H1 (cell line): ENCODE measurements around the gene KANSL1. TPM values are rescaled to one million over a fixed set of nuclear protein-coding genes. Genes with fewer than 3 reads are reported as not detected.

Experiments
- CTCF ChIA-PET: fragments of 300-600 bp; sonication (Branson Sonifier 250); formaldehyde crosslinking; loops from one replicate; lab custom pipeline; 2021; ENCODE audit not compliant: partially characterized antibody; lab: Charles Lee
- POLR2A ChIA-PET: fragments of 300-600 bp; sonication (Branson Sonifier 250); formaldehyde crosslinking; loops from one replicate; lab custom pipeline; 2021; ENCODE audit warnings: inconsistent platforms; ENCODE audit not compliant: partially characterized antibody; lab: Charles Lee
- DNase-seq, 2 experiments: peaks; one replicate each; pipeline versions ENCODE4 v3.0.0 to v3.0.0-alpha.2; 2010 to 2022; ENCODE audit warnings: low spot score in 2 of 2, low read depth in 1 of 2, mixed read lengths in 1 of 2
- FAIRE-seq: peaks from 2 replicates; lab custom pipeline; 2011; peaks lifted over from hg19 to GRCh38; lab: Jason Lieb, UNC
- H2AFZ ChIP-seq: 2 replicates; pipeline ENCODE4 v1.8.1; 2012; ENCODE audit warnings: low read length, inconsistent platforms
- H2AK5ac ChIP-seq: 2 replicates; pipeline ENCODE4 v1.6.1; 2013; ENCODE audit warnings: low read depth, low read length
- H2BK120ac ChIP-seq: replicated peaks from 2 replicates; pipeline ENCODE3; 2013; ENCODE audit warnings: low read depth, low read length, inconsistent platforms
- H2BK12ac ChIP-seq: 2 replicates; pipeline ENCODE4 v1.6.1; 2013; ENCODE audit warnings: low read depth, low read length
- H2BK15ac ChIP-seq: 2 replicates; pipeline ENCODE4 v1.6.1; 2013; ENCODE audit warnings: low read length
- H2BK20ac ChIP-seq: 2 replicates; pipeline ENCODE4 v1.6.1; 2013; ENCODE audit warnings: low read length
- H2BK5ac ChIP-seq: 2 replicates; pipeline ENCODE4 v1.6.1; 2013; ENCODE audit warnings: low read depth, low read length
- H3K14ac ChIP-seq: 2 replicates; pipeline ENCODE4 v1.6.1; 2013; ENCODE audit warnings: inconsistent platforms; ENCODE audit not compliant: insufficient read length
- H3K18ac ChIP-seq: 2 replicates; pipeline ENCODE4 v1.6.1; 2013; ENCODE audit warnings: low read length; ENCODE audit errors: extremely low read depth
- H3K23ac ChIP-seq: 2 replicates; pipeline ENCODE4 v1.6.1; 2013; ENCODE audit warnings: inconsistent platforms; ENCODE audit not compliant: insufficient read length
- H3K23me2 ChIP-seq: 2 replicates; pipeline ENCODE4 v1.6.1; 2013; ENCODE audit warnings: low read depth, low read length
- H3K27ac ChIP-seq: 2 replicates; pipeline ENCODE4 v1.6.1; 2011; ENCODE audit warnings: low read depth, low read length, inconsistent platforms
- H3K27me3 ChIP-seq, 4 experiments: replicated peaks in 1 of 4; 1 replicate in 1 of 4; 2 replicates in 3 of 4; pipeline versions ENCODE4 v1.6.1 to v1.8.1; 2011 to 2013; ENCODE audit warnings: low read length in 3 of 4, mild to moderate bottlenecking in 3 of 4, inconsistent platforms in 2 of 4, mixed read lengths in 2 of 4, moderate library complexity in 1 of 4; ENCODE audit not compliant: control insufficient read depth in 3 of 4, insufficient read depth in 3 of 4; ENCODE audit errors: extremely low read depth in 1 of 4
- H3K36me3 ChIP-seq, 4 experiments: 2 replicates each; pipeline versions ENCODE4 v1.6.1 to v1.8.1; 2011 to 2013; ENCODE audit warnings: mild to moderate bottlenecking in 4 of 4, low read length in 3 of 4, moderate library complexity in 2 of 4, control low read depth in 1 of 4, inconsistent platforms in 1 of 4; ENCODE audit not compliant: insufficient read depth in 4 of 4, control insufficient read depth in 2 of 4
- H3K4ac ChIP-seq: replicated peaks from 2 replicates; pipeline ENCODE3; 2013; ENCODE audit warnings: low read length, low read depth, mixed read lengths, inconsistent platforms; ENCODE audit not compliant: insufficient read length
- H3K4me1 ChIP-seq, 4 experiments: replicated peaks in 1 of 4; 1 replicate in 1 of 4; 2 replicates in 3 of 4; pipeline versions ENCODE4 v1.6.1 to v1.8.1; 2011 to 2013; ENCODE audit warnings: low read length in 3 of 4, inconsistent platforms in 2 of 4, mixed read lengths in 1 of 4; ENCODE audit not compliant: insufficient read depth in 4 of 4, control insufficient read depth in 3 of 4
- H3K4me2 ChIP-seq, 2 experiments: 2 replicates each; pipeline versions ENCODE4 v1.6.1 to v1.8.1; 2011 to 2013; ENCODE audit warnings: low read depth in 2 of 2, low read length in 2 of 2, control low read depth in 1 of 2, inconsistent platforms in 1 of 2, mild to moderate bottlenecking in 1 of 2; ENCODE audit not compliant: insufficient read depth in 1 of 2
- H3K4me3 ChIP-seq, 4 experiments: fragments of 200-600, 300-600 bp in 1 of 4; sonication (generic), shearing (Covaris generic), sonication (Bioruptor Twin) in 1 of 4; 2 replicates each; pipeline versions ENCODE4 v1.5.1 to v1.8.1; 2011 to 2016; ENCODE audit warnings: low read length in 4 of 4, low read depth in 3 of 4, control low read depth in 2 of 4, inconsistent platforms in 2 of 4, mild to moderate bottlenecking in 2 of 4, mixed read lengths in 1 of 4, moderate library complexity in 1 of 4; ENCODE audit not compliant: insufficient read depth in 2 of 4; ENCODE audit errors: extremely low read depth in 1 of 4
- H3K56ac ChIP-seq: replicated peaks from 2 replicates; pipeline ENCODE3; 2013; ENCODE audit warnings: low read depth, mild to moderate bottlenecking, mixed read lengths, low read length, inconsistent platforms; ENCODE audit not compliant: insufficient read length
- H3K79me1 ChIP-seq: 2 replicates; pipeline ENCODE4 v1.6.1; 2013; ENCODE audit warnings: low read depth, low read length, control low read depth
- H3K79me2 ChIP-seq, 2 experiments: 2 replicates each; pipeline versions ENCODE4 v1.6.1 to v1.8.1; 2012 to 2013; ENCODE audit warnings: low read length in 2 of 2, mild to moderate bottlenecking in 2 of 2, inconsistent platforms in 1 of 2; ENCODE audit not compliant: insufficient read depth in 2 of 2, control insufficient read depth in 1 of 2
- H3K9ac ChIP-seq, 4 experiments: replicated peaks in 1 of 4; 1 replicate in 1 of 4; 2 replicates in 3 of 4; pipeline versions ENCODE4 v1.6.1 to v1.8.1; 2011 to 2013; ENCODE audit warnings: low read depth in 3 of 4, low read length in 3 of 4, control low read depth in 2 of 4, mild to moderate bottlenecking in 2 of 4, moderate library complexity in 2 of 4, inconsistent platforms in 1 of 4; ENCODE audit errors: extremely low read depth in 1 of 4
- H3K9me3 ChIP-seq, 2 experiments: 2 replicates each; pipeline versions ENCODE4 v1.6.1 to v1.8.1; 2012 to 2013; ENCODE audit warnings: mild to moderate bottlenecking in 2 of 2, moderate library complexity in 2 of 2, control low read depth in 1 of 2, inconsistent platforms in 1 of 2, low read depth in 1 of 2, low read length in 1 of 2, mixed read lengths in 1 of 2; ENCODE audit not compliant: insufficient read depth in 2 of 2
- H4K20me1 ChIP-seq, 2 experiments: replicated peaks in 1 of 2; 2 replicates each; pipeline versions ENCODE3 to v1.8.1; 2011 to 2013; ENCODE audit warnings: inconsistent platforms in 2 of 2, low read length in 2 of 2, mild to moderate bottlenecking in 1 of 2; ENCODE audit not compliant: insufficient read depth in 2 of 2, control insufficient read depth in 1 of 2
- H4K5ac ChIP-seq: 2 replicates; pipeline ENCODE4 v1.6.1; 2013; ENCODE audit warnings: low read length, low read depth, mixed read lengths, inconsistent platforms; ENCODE audit not compliant: insufficient read length
- H4K8ac ChIP-seq: 2 replicates; pipeline ENCODE4 v1.8.0; 2013; ENCODE audit warnings: mild to moderate bottlenecking, moderate library complexity, low read length, inconsistent platforms; ENCODE audit not compliant: insufficient read depth; ENCODE audit errors: extremely low read depth
- H4K91ac ChIP-seq: replicated peaks from 2 replicates; pipeline ENCODE3; 2013; ENCODE audit warnings: low read length, mixed read lengths, inconsistent platforms; ENCODE audit not compliant: insufficient read length
- CREB1 ChIP-seq: IDR thresholded peaks from 2 replicates; pipeline ENCODE4 v1.6.1; 2012; ENCODE audit warnings: inconsistent platforms
- CTBP2 ChIP-seq: IDR thresholded peaks from 2 replicates; pipeline ENCODE4 v1.7.0; 2011; ENCODE audit warnings: borderline replicate concordance, mild to moderate bottlenecking, moderate library complexity, mixed read lengths, low read length; ENCODE audit not compliant: insufficient read depth, insufficient read length
- EP300 ChIP-seq, 2 experiments: IDR thresholded peaks; 1 replicate in 1 of 2; 2 replicates in 1 of 2; pipeline ENCODE4 v1.6.1; 2011 to 2012; ENCODE audit warnings: low read depth in 2 of 2, low read length in 2 of 2, mild to moderate bottlenecking in 2 of 2, borderline replicate concordance in 1 of 2, inconsistent platforms in 1 of 2, moderate library complexity in 1 of 2
- EZH2 ChIP-seq: fragments of 200-600 bp; sonication (generic); IDR thresholded peaks from 2 replicates; pipeline ENCODE4 v1.7.1; 2012; ENCODE audit warnings: low read depth, mild to moderate bottlenecking, moderate library complexity, low read length, inconsistent platforms; ENCODE audit not compliant: severe bottlenecking
- GABPA ChIP-seq: IDR thresholded peaks from 2 replicates; pipeline ENCODE4 v1.6.1; 2011; ENCODE audit warnings: mild to moderate bottlenecking, low read length, moderate library complexity, borderline replicate concordance; ENCODE audit not compliant: insufficient read depth
- HDAC6 ChIP-seq: IDR thresholded peaks from one replicate; pipeline ENCODE4 v1.7.1; 2012; ENCODE audit warnings: low read depth, mild to moderate bottlenecking, inconsistent platforms, low read length, moderate library complexity
- KDM1A ChIP-seq: fragments of 200-600, 300-600 bp; sonication (generic); IDR thresholded peaks from 2 replicates; pipeline ENCODE4 v1.7.1; 2016; ENCODE audit warnings: mild to moderate bottlenecking, low read length, borderline replicate concordance
- TCF12 ChIP-seq: IDR thresholded peaks from 2 replicates; pipeline ENCODE4 v1.6.1; 2011; ENCODE audit warnings: low read depth, mild to moderate bottlenecking, low read length
- ZNF274 ChIP-seq: IDR thresholded peaks from 2 replicates; pipeline ENCODE4 v1.7.0; 2012; ENCODE audit warnings: low read length, borderline replicate concordance; ENCODE audit errors: extremely low read depth
- WGBS, 2 experiments: shearing (Covaris generic) in 1 of 2; methylation state at CpG; one replicate each; pipeline versions ENCODE4 v1.1.6 to v1.1.7; 2013 to 2015; ENCODE audit warnings: low lambda C conversion rate in 2 of 2, mixed read lengths in 2 of 2, inconsistent platforms in 1 of 2, low coverage in 1 of 2, missing lambda C conversion rate in 1 of 2; ENCODE audit not compliant: insufficient replicate concordance in 2 of 2, insufficient coverage in 1 of 2, insufficient read length in 1 of 2; ENCODE audit errors: extremely low coverage in 1 of 2, missing lambda C conversion rate in 1 of 2; 5-methylcytosine and 5-hydroxymethylcytosine counted together
- polyA plus RNA-seq, 7 experiments: library from polyadenylated mRNA; depleted of rRNA in 3 of 7; stranded (reverse) in 5 of 7; unstranded in 2 of 7; fragments of >200 nt in 5 of 7; fragments of 200-250 nt in 2 of 7; gene quantifications; 1 replicate in 5 of 7; 2 replicates in 1 of 7; 4 replicates in 1 of 7; pipeline versions ENCODE4 v1.2.1 to v1.2.3, GENCODE V29; 2011 to 2013; ENCODE audit warnings: missing spikeins in 2 of 7, mixed read lengths in 2 of 7
- total RNA-seq: library from RNA; stranded (reverse); fragmentation: NEBNext Ultra II Directional; extraction: Animal tissue kit (Norgen Biotek cat#: 25700); gene quantifications from 2 replicates; pipeline ENCODE4 v1.2.1, GENCODE V29; 2021
- TF ChIP-seq, protein P1 (sequence below), 3 experiments: IDR thresholded peaks; 1 replicate in 2 of 3; 2 replicates in 1 of 3; pipeline versions ENCODE4 v1.5.1 to v1.6.1; 2011; ENCODE audit warnings: low read length in 3 of 3, mild to moderate bottlenecking in 3 of 3, inconsistent platforms in 2 of 3, low read depth in 1 of 3, moderate library complexity in 1 of 3; ENCODE audit not compliant: insufficient read depth in 1 of 3; ENCODE audit errors: control extremely low read depth in 1 of 3

Gene KANSL1
- total and polyA plus RNA-seq, 2 of the 8 experiments (the other 6 are each of a cell fraction or from before 2014, with no cell fraction given): 34.0 to 128 TPM

DNA sequence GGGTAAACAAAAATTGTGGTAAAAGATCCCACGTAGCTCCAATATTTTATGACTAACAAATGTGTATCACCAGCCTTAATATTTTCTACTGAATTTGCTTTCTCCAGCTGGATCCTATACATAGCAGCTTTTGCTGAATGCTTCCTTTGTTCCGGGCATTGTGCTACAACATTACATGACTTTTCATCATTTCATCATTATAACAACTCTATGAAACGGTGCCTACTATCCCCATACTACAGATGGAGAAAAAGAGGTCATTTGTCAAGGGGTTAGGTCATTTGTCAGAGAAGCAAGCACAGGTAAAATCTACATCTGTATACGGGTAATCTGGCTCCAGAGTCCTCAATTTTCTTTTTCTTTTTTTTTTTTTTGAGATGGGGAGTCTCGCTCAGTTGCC is 74.3 kb downstream of the KANSL1 start:
- Histone ChIP-seq H2BK12ac (no peak overlapping the region), H2BK20ac (no peak overlapping the region), H2AFZ (no peak overlapping the region), H2BK15ac (no peak overlapping the region), H4K91ac (no peak overlapping the region), H3K18ac (no peak overlapping the region), H3K4ac (no peak overlapping the region), H3K9me3 (no peaks in the 10 kb centered on the region), H3K4me2 (peak overlapping the region; percentile 26 to 33; a peak in 1 of 4 replicates), H3K27ac (no peak overlapping the region), H3K79me2 (peaks cover 58 to 100% of the 10 kb centered on the region in 2 experiments), H3K23me2 (no peaks in the 10 kb centered on the region; the same call in 1 of the 2 replicates), H4K20me1 (peaks cover 34 to 56% of the 10 kb centered on the region in 2 experiments), H3K9ac (no peak overlapping the region), H2BK5ac (no peak overlapping the region), H4K8ac (no peak overlapping the region), H3K23ac (no peak overlapping the region), H3K14ac (no peak overlapping the region), H2AK5ac (no peak overlapping the region), H4K5ac (no peak overlapping the region), H3K79me1 (peaks cover 9% of the 10 kb centered on the region), H3K36me3 (no peaks in the 10 kb centered on the region), H3K56ac (no peak overlapping the region), H3K4me3 (no peak overlapping the region), H3K4me1 (peaks cover 7 to 23% (median 18%) of the 10 kb centered on the region in 4 experiments; a peak in 6 of 7 replicates), H2BK120ac (no peak overlapping the region), H3K27me3 (no peaks in the 10 kb centered on the region)
- ChIA-PET CTCF (interaction anchor here (1.2 to 1.4 kb wide), 3 partner anchors 14 to 27 kb away, joined by 3 to 6 read pairs (median 4); no protein-coding TSS in a partner anchor), POLR2A (interaction anchor here (0.7 to 2.0 kb wide), 7 partner anchors 27 to 73 kb away, joined by 3 to 7 read pairs (median 4); no protein-coding TSS in a partner anchor)
- DNase-seq (no peak), FAIRE-seq (no peak)
- WGBS, 2 experiments: 83% methylated on average over 5 of the region's 5 CpGs; no CpG with 5 or more reads in 1 of the 2 experiments
- no peak for TF ChIP-seq GABPA
- no peak for TF ChIP-seq EZH2
- TF ChIP-seq TCF12: no peak
- TF ChIP-seq ZNF274: no peak
- TF ChIP-seq HDAC6: no peak
- TF ChIP-seq EP300 (IDR thresholded peaks at IDR 0.05; ENCODE audit: borderline replicate concordance in 1 of 2, low read depth in 2 of 2, low read length in 2 of 2): no peak
- TF ChIP-seq, protein P1, sequence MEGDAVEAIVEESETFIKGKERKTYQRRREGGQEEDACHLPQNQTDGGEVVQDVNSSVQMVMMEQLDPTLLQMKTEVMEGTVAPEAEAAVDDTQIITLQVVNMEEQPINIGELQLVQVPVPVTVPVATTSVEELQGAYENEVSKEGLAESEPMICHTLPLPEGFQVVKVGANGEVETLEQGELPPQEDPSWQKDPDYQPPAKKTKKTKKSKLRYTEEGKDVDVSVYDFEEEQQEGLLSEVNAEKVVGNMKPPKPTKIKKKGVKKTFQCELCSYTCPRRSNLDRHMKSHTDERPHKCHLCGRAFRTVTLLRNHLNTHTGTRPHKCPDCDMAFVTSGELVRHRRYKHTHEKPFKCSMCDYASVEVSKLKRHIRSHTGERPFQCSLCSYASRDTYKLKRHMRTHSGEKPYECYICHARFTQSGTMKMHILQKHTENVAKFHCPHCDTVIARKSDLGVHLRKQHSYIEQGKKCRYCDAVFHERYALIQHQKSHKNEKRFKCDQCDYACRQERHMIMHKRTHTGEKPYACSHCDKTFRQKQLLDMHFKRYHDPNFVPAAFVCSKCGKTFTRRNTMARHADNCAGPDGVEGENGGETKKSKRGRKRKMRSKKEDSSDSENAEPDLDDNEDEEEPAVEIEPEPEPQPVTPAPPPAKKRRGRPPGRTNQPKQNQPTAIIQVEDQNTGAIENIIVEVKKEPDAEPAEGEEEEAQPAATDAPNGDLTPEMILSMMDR (IDR thresholded peaks at IDR 0.05; ENCODE audit: control extremely low read depth in 1 of 3, insufficient read depth in 1 of 3, low read depth in 1 of 3, low read length in 3 of 3): no peak
- no peak for TF ChIP-seq CTBP2
- no peak for TF ChIP-seq CREB1
- no peak; the same call in 1 of the 2 replicates for TF ChIP-seq KDM1A
